ENCODE measurements around the gene RAC2. TPM values are rescaled to one million over a fixed set of nuclear protein-coding genes. Genes with fewer than 3 reads are reported as not detected.
A peak's percentile ranks its signal among the peaks of the same experiment; 100 is the strongest.

The RAC2 gene
- total and polyA plus RNA-seq, 3 experiments from 2014 or later: 433 to 1,206 (median 452) TPM

DNA sequence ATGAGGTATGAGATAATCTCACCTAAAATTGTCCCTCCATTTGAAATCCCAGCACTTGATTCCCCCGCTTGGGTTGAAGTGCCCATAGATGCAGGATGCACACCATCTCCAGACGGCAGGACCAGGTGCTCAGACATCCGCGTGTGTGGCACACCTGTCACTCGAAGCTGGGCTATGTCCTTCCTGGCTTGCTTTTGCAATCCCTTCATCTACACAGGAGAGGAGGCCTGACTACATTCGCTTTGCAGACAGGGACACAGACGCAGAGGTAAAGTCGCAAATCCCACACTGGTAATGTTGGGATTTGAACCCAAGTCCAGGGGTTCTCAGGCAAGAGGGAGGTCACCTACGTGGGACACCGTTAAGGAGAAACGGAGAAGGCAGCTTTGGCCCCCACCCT lies 31.1 kb upstream of the RAC2 start:
- no peaks in the 10 kb centered on the region for H3K36me3 ChIP-seq (ENCODE audit: insufficient read depth, low read length)
- H3K27ac ChIP-seq (ENCODE audit: low read depth, low read length): no peak overlapping the region
- peaks cover under 1% of the 10 kb centered on the region for H3K4me1 ChIP-seq (ENCODE audit: insufficient read depth, low read length)
- no peak overlapping the region for H3K4me3 ChIP-seq (ENCODE audit: low read length)
- Mint-ChIP-seq H3K4me1 (peaks cover 17 to 24% (median 21%) of the 10 kb centered on the region in 3 donors), H3K27ac (peak overlapping the region in 2 of 8 donors; percentile 5 to 11), H3K27me3 (peaks cover 0 to 1% of the 10 kb centered on the region in 2 donors), H3K4me3 (no peak overlapping the region), H3K36me3 (peaks cover 0 to 2% (median 0%) of the 10 kb centered on the region in 3 donors), H3K9me3 (no peaks in the 10 kb centered on the region)
- CTCF ChIA-PET: interaction anchor here (1.0 to 2.3 kb wide), 4 partner anchors 8 to 41 kb away, joined by 3 to 8 read pairs (median 4); no protein-coding TSS in a partner anchor
- no peak for DNase-seq
- POLR2A ChIA-PET: no interaction called here
- no peaks in the 10 kb centered on the region for H3K27me3 ChIP-seq (ENCODE audit: insufficient read depth, low read length, poor library complexity, severe bottlenecking)
- H3K9me3 ChIP-seq (ENCODE audit: low read length): no peaks in the 10 kb centered on the region

DNA sequence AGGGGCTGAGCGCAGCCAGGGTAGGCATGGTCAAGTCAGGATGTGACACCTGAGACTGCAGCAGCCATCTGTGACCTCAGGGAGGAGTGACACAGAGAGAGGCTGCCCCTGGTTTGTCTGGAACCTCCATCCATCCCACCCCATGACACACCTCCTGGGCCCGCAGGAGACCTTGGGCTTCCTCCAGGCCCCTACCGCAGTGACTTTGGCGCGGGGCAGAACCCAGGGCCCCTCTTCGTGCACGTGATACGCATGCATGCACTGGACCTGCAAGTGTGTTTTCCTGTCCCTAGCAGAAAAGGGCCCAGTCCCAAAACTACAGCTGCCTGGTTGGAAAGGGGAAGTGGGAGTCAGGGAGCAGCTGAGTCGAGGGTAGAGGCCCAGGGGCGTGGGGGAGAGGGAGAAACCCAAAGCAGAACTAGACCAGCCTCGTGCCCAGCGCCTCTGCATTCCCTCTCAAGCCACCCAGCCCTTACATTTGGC lies 30.4 kb upstream of the RAC2 start:
- Histone ChIP-seq H3K4me3 (ENCODE audit: low read length) (no peak overlapping the region), H3K27ac (ENCODE audit: low read depth, low read length) (no peak overlapping the region), H3K9me3 (ENCODE audit: low read length) (no peaks in the 10 kb centered on the region), H3K4me1 (ENCODE audit: insufficient read depth, low read length) (peaks cover 7% of the 10 kb centered on the region), H3K36me3 (ENCODE audit: insufficient read depth, low read length) (no peaks in the 10 kb centered on the region), H3K27me3 (ENCODE audit: insufficient read depth, low read length, poor library complexity, severe bottlenecking) (no peaks in the 10 kb centered on the region)
- Mint-ChIP-seq H3K4me1 (peaks cover 22 to 28% (median 26%) of the 10 kb centered on the region in 3 donors), H3K27me3 (peaks cover 0 to 1% of the 10 kb centered on the region in 2 donors), H3K9me3 (no peaks in the 10 kb centered on the region), H3K36me3 (peaks cover 0 to 2% (median 0%) of the 10 kb centered on the region in 3 donors), H3K4me3 (no peak overlapping the region), H3K27ac (peak overlapping the region in 2 of 8 donors; percentile 11 to 92)
- CTCF ChIA-PET: no interaction called here
- DNase-seq: no peak
- POLR2A ChIA-PET: no interaction called here

DNA sequence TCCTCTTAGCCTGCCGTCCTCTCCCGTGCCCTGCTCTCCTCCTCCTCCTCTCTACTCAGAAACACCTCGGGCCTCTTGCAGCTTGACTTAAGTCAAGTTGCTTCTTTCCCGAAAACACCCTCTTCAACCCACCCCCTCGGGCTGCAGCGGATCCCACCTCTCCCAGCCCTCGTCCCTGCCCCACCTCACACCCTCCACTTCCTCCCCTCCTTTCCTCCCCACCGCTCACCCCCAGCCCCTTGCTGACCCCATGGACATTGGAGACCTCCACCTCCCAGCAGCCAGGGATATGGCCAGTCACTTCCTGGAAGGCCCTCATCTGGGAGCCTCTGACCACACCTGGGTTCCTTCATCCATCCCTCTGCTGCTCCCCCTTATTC lies 29.8 kb upstream of the RAC2 start:
- no peak overlapping the region for H3K4me3 ChIP-seq (ENCODE audit: low read length)
- no peak overlapping the region for H3K4me3 Mint-ChIP-seq
- peaks cover 0 to 1% of the 10 kb centered on the region in 2 donors for H3K27me3 Mint-ChIP-seq
- ChIA-PET POLR2A (no interaction called here), CTCF (interaction anchor here (0.9 to 1.3 kb wide), 2 partner anchors 8 to 43 kb away, joined by 3 read pairs; partner anchors contain the start of gene CYTH4)
- H3K36me3 Mint-ChIP-seq: peaks cover 0 to 2% (median 0%) of the 10 kb centered on the region in 3 donors
- no peaks in the 10 kb centered on the region for H3K27me3 ChIP-seq (ENCODE audit: insufficient read depth, low read length, poor library complexity, severe bottlenecking)
- H3K36me3 ChIP-seq (ENCODE audit: insufficient read depth, low read length): no peaks in the 10 kb centered on the region
- no peaks in the 10 kb centered on the region for H3K9me3 ChIP-seq (ENCODE audit: low read length)
- DNase-seq: no peak
- no peak overlapping the region for H3K27ac Mint-ChIP-seq
- H3K4me1 ChIP-seq (ENCODE audit: insufficient read depth, low read length): peaks cover 9% of the 10 kb centered on the region
- no peaks in the 10 kb centered on the region for H3K9me3 Mint-ChIP-seq
- H3K4me1 Mint-ChIP-seq: peaks cover 24 to 28% (median 26%) of the 10 kb centered on the region in 3 donors
- H3K27ac ChIP-seq (ENCODE audit: low read depth, low read length): no peak overlapping the region

DNA sequence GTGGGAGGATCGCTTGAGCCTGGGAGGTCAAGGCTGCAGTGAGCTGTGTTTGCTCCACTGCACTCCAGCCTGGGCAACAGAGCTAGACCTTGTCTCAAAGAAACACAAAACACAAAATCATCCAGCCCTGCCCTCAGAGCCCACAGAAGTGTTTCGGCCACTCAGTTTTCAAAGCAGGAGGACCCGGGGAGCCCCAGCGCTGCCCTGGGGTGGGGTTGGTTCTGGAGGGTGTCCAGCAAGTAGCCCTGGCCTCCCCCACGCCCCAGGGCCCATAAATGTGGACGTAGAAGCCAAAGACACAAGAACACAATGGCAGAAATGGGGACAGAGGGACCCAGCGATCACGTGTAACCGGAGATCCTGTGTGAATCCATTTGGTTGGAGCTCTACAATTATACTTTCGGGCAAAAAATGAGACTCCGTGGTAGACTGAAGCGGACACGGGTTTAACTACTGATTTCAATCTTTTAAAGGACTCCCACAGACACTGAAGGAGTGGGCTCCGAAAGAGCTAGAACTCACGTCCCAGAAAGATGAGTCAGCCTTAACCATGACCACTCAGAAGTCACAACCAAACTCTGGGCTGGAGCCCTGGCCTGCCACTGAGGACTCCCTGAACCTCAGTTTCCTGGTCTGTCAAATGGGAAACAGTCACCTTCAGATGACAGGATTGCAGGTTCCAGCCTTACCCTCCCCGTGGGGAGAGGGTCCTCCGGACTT lies 29.2 kb upstream of the RAC2 start:
- DNase-seq: no peak
- Mint-ChIP-seq H3K9me3 (no peaks in the 10 kb centered on the region), H3K27me3 (peaks cover 0 to 1% of the 10 kb centered on the region in 2 donors), H3K4me3 (no peak overlapping the region), H3K27ac (no peak overlapping the region), H3K4me1 (peaks cover 20 to 28% (median 27%) of the 10 kb centered on the region in 3 donors), H3K36me3 (no peaks in the 10 kb centered on the region)
- POLR2A ChIA-PET: no interaction called here
- no peak overlapping the region for H3K4me3 ChIP-seq (ENCODE audit: low read length)
- CTCF ChIA-PET: interaction anchor here (0.9 to 1.3 kb wide), 2 partner anchors 9 to 43 kb away, joined by 3 read pairs; partner anchors contain the start of gene CYTH4
- H3K27me3 ChIP-seq (ENCODE audit: insufficient read depth, low read length, poor library complexity, severe bottlenecking): no peaks in the 10 kb centered on the region
- H3K36me3 ChIP-seq (ENCODE audit: insufficient read depth, low read length): no peaks in the 10 kb centered on the region
- peak overlapping the region; percentile 46 for H3K27ac ChIP-seq (ENCODE audit: low read depth, low read length)
- peaks cover 9% of the 10 kb centered on the region for H3K4me1 ChIP-seq (ENCODE audit: insufficient read depth, low read length)
- no peaks in the 10 kb centered on the region for H3K9me3 ChIP-seq (ENCODE audit: low read length)

DNA sequence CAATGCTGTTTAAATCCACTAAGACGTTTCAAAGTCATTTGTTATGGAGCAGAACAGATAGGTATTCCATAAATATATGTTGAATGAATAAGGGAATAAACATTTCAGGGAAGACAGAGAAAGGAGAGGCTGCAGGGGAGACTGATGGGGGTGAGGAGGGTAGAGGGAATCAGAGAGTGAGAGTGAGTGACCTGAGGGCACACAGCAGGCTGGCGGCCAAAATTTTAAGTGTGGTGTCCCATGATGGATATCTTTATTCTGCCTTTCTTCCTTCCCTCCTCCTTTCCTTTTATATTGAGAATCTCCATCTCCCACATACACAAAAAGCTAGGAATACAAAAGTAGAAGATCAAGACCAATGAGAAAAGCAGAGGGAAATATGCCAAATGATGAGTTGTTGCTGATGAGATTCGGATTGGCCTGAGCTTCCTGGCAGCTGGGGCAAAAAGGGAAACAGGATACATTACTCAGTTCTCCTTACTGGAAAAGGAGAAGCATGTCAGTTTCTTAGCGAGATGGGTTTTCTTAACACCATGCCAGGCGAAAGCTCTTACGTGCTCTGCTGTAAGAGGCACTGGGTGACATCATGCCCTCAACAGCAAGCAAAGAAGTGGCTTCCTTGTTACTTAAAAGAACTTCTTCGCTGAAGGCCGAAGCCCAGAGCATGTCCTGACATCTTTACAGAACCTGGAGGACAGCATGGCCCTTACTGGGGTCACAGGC lies 27.0 kb upstream of the RAC2 start:
- Mint-ChIP-seq H3K4me3 (no peak overlapping the region), H3K36me3 (no peaks in the 10 kb centered on the region), H3K27me3 (peaks cover 0 to 1% of the 10 kb centered on the region in 2 donors), H3K4me1 (peaks cover 27 to 43% (median 40%) of the 10 kb centered on the region in 3 donors), H3K27ac (peak overlapping the region in 1 of 8 donors; percentile 41), H3K9me3 (no peaks in the 10 kb centered on the region)
- Histone ChIP-seq H3K27ac (ENCODE audit: low read depth, low read length) (no peak overlapping the region), H3K27me3 (ENCODE audit: insufficient read depth, low read length, poor library complexity, severe bottlenecking) (no peaks in the 10 kb centered on the region), H3K36me3 (ENCODE audit: insufficient read depth, low read length) (no peaks in the 10 kb centered on the region), H3K4me1 (ENCODE audit: insufficient read depth, low read length) (peaks cover 25% of the 10 kb centered on the region), H3K4me3 (ENCODE audit: low read length) (no peak overlapping the region), H3K9me3 (ENCODE audit: low read length) (no peaks in the 10 kb centered on the region)
- POLR2A ChIA-PET: no interaction called here
- CTCF ChIA-PET: interaction anchor here (1.2 to 2.1 kb wide), 3 partner anchors 11 to 187 kb away, joined by 3 to 7 read pairs (median 3); no protein-coding TSS in a partner anchor
- no peak for DNase-seq

DNA sequence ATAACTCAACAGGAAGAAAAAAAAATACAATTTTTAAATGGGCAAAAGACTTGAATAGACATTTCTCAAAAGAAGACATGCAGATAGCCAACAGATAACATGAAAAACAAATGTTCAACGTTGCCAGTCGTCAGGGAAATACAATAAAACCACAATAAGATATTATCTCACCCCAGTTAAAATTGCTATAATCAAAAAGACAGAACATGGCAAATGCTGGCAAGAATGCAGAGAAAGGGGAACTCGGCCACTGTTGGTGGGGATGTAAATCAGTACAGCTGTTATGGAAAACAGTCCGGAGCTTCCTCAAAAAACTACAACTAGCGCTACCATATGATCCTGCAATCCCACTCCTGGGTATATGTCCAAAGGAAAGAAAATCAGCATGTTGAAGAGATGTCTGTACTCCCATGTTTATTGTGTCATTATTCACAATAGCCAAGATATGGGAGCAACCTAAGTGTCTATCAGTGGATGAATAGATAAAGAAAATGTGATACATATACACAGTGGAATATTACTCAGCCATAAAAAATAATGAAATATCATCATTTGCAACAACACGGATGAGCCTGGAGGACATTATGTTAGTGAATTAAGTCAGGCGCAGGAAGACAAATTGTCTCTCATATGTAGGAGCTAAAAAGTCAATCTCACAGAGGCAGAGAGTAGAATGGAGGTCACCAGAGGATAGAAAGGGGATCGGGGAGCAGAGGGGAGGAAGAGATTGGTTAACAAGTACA lies 26.0 kb upstream of the RAC2 start:
- peaks cover 0 to 3% (median 0%) of the 10 kb centered on the region in 3 donors for H3K36me3 Mint-ChIP-seq
- H3K4me3 Mint-ChIP-seq: peak overlapping the region in 2 of 7 donors; percentile 15 to 19
- H3K9me3 Mint-ChIP-seq: peaks cover 0 to 3% (median 0%) of the 10 kb centered on the region in 5 donors
- peaks cover 0 to 1% of the 10 kb centered on the region in 2 donors for H3K27me3 Mint-ChIP-seq
- Histone ChIP-seq H3K27ac (ENCODE audit: low read depth, low read length) (no peak overlapping the region), H3K27me3 (ENCODE audit: insufficient read depth, low read length, poor library complexity, severe bottlenecking) (no peaks in the 10 kb centered on the region), H3K9me3 (ENCODE audit: low read length) (no peaks in the 10 kb centered on the region), H3K4me1 (ENCODE audit: insufficient read depth, low read length) (peaks cover 25% of the 10 kb centered on the region), H3K36me3 (ENCODE audit: insufficient read depth, low read length) (no peaks in the 10 kb centered on the region), H3K4me3 (ENCODE audit: low read length) (no peak overlapping the region)
- DNase-seq: no peak
- H3K27ac Mint-ChIP-seq: peak overlapping the region in 4 of 8 donors; percentile 2 to 29 (median 12)
- CTCF ChIA-PET: interaction anchor here (0.7 to 2.1 kb wide), 6 partner anchors 10 to 44 kb away, joined by 3 to 7 read pairs (median 3); no protein-coding TSS in a partner anchor
- POLR2A ChIA-PET: interaction anchor here (0.7 kb wide), 1 partner anchor 45 kb away, joined by 4 read pairs; no protein-coding TSS in a partner anchor
- H3K4me1 Mint-ChIP-seq: peaks cover 21 to 37% (median 36%) of the 10 kb centered on the region in 3 donors

DNA sequence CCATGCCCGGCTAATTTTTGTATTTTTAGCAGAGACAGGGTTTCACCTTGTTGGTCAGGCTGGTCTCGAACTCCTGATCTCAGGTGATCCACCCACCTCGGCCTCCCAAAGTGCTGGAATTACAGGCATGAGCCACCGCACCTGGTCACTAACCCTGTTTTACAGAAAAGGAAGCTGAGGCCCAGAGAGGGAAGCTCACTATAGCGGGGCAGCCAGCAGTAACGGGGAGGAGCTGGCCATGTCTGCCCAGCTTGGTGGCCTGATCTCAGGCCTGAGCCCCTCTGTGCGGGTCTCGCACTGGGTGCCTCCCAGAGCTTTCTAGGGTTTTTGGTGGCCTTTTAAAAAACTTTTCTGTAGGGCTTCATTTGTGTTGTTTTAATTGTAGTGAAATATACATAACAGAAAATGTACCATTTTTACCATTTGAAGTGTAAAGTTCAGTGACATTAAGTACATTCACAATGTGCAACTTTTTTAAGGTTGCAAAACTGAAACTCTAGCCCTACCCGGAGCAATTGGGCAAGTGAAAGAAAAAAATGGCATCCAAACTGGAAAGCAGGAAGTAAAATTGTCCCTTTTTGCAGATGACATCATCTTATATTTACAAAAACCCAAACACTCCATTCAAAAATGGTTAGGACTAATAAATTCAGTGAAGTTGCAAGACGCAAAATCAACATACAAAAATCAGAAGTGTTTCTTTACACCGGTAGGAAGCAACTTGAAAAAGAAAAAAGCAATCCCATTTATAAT lies 23.8 kb upstream of the RAC2 start:
- CTCF ChIA-PET: interaction anchor here (0.6 to 3.2 kb wide), 22 partner anchors 8 to 231 kb away, joined by 3 to 19 read pairs (median 4); partner anchors contain the start of gene CYTH4
- H3K4me3 ChIP-seq (ENCODE audit: low read length): peak overlapping the region; percentile 85
- peaks cover 0 to 8% (median 4%) of the 10 kb centered on the region in 5 donors for H3K9me3 Mint-ChIP-seq
- H3K9me3 ChIP-seq (ENCODE audit: low read length): peaks cover 5% of the 10 kb centered on the region
- H3K27ac ChIP-seq (ENCODE audit: low read depth, low read length): peak overlapping the region; percentile 83
- no peaks in the 10 kb centered on the region for H3K36me3 ChIP-seq (ENCODE audit: insufficient read depth, low read length)
- H3K4me1 Mint-ChIP-seq: peaks cover 21 to 33% (median 32%) of the 10 kb centered on the region in 3 donors
- H3K27me3 Mint-ChIP-seq: no peaks in the 10 kb centered on the region
- peaks cover 0 to 3% (median 0%) of the 10 kb centered on the region in 3 donors for H3K36me3 Mint-ChIP-seq
- H3K27ac Mint-ChIP-seq: peak overlapping the region; percentile 63 to 98 (median 92)
- no peak for DNase-seq
- peaks cover 25% of the 10 kb centered on the region for H3K4me1 ChIP-seq (ENCODE audit: insufficient read depth, low read length)
- POLR2A ChIA-PET: interaction anchor here (0.6 to 1.5 kb wide), 8 partner anchors 15 to 105 kb away, joined by 3 to 7 read pairs (median 4); partner anchors contain the start of genes CYTH4 and RAC2
- no peaks in the 10 kb centered on the region for H3K27me3 ChIP-seq (ENCODE audit: insufficient read depth, low read length, poor library complexity, severe bottlenecking)
- H3K4me3 Mint-ChIP-seq: peak overlapping the region; percentile 83 to 92 (median 88)
